Mesodermal cell (in vitro differentiated cells): ENCODE data around the gene MDN1.
"Not testable (repeated sequence)": the region's sequence is repeated elsewhere in the genome, so short reads cannot be mapped to it uniquely, and the experiment has no call there.

ENCODE experiments used
- H3K27ac ChIP-seq: 2 replicates; pipeline ENCODE4 v1.7.0; 2013; ENCODE audit warnings: mild to moderate bottlenecking, low read depth, low read length, moderate library complexity; ENCODE audit not compliant: severe bottlenecking
- H3K36me3 ChIP-seq: 2 replicates; pipeline ENCODE4 v1.7.1; 2013; ENCODE audit warnings: mild to moderate bottlenecking, low read length, moderate library complexity; ENCODE audit not compliant: control insufficient read depth, insufficient read depth
- H3K4me1 ChIP-seq: one replicate; pipeline ENCODE4 v1.7.1; 2013; ENCODE audit warnings: mild to moderate bottlenecking, low read length; ENCODE audit not compliant: insufficient read depth, control insufficient read depth, poor library complexity, severe bottlenecking
- H3K4me3 ChIP-seq: 2 replicates; pipeline ENCODE4 v1.7.0; 2013; ENCODE audit warnings: low read length, control low read depth, mild to moderate bottlenecking; ENCODE audit not compliant: insufficient read depth, poor library complexity, severe bottlenecking; ENCODE audit errors: extremely low read depth
- H3K9me3 ChIP-seq: 2 replicates; pipeline ENCODE4 v1.7.1; 2013; ENCODE audit warnings: mild to moderate bottlenecking, low read length, moderate library complexity; ENCODE audit not compliant: control insufficient read depth
- WGBS, 2 experiments: methylation state at CpG; one replicate each; pipeline ENCODE4 v1.1.5; 2013; ENCODE audit warnings: missing lambda C conversion rate in 2 of 2; ENCODE audit not compliant: insufficient coverage in 2 of 2; 5-methylcytosine and 5-hydroxymethylcytosine counted together

The MDN1 gene

DNA sequence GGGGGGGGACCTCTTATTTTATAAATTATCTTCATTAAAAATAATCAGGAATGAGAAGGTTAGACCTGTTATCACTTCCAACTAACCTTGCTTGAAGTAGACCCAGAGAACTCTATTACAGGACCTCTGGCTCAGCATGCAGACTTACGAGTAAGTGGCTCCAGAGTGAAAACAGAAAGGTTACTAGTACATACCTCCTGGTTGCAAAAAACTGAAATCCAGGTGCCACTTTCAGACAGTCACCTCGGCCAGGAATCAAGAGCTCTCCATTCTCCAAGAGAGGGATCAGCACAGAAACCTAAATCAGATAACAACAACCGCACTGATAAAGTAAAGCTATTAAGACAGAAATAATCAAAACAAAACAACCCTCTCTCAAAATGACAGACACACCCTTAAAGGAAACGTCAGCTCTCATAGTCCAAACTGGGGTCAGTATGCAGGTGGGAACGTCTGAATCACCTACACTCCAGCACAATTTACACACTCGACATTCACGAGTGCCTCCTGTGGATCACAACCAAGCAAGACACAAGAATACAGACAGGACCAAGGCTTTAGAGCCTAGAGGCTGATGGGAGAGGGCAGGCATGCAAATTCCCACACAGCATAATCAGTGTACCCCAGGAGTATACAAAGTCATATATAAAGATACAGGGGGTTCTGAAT lies 31.8 kb downstream of the MDN1 start:
- H3K4me1 ChIP-seq: no peaks in the 10 kb centered on the region
- 91 to 98% methylated on average over 3 to 5 of the region's 7 CpGs for WGBS, 2 experiments
- H3K27ac ChIP-seq: no peak overlapping the region
- H3K4me3 ChIP-seq: no peak overlapping the region
- peaks cover 91% of the 10 kb centered on the region for H3K36me3 ChIP-seq
- H3K9me3 ChIP-seq: peaks cover 6% of the 10 kb centered on the region

DNA sequence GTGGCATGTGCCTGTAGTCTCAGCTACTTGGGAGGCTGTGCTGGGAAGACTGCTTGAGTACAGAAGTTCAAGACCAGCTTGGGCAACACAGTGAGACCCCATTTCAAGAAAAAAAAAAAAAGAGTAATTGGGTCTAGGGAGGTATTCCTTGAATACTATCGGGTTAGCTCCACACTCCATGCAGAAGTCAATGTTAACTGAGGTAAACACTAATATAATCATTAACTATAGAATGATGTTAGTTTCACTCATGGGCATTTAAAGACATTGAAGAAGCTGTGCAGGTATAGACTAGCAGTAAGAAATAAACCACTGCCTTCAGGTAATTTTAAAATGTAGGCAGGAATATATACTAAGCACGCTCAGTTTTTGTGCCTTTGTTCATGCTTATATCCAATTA lies 32.6 kb downstream of the MDN1 start:
- H3K27ac ChIP-seq: no peak overlapping the region

DNA sequence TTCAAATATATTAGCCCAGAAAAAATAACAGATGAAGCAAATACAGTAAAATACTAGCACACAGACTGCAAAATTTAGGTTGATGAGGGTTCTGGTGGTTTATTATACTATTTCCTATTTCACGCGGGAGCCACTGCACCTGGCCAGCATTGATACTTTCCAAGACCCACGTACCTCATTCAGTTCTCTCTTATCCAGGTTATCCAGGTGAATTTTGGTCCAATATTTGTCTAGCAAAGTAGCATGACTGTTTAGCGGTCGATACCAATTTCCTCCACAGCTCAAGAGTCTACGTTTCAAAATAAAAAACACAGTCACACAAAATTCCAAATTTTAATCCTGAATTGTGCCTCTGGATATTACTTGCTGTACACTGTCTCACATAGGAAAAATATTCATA lies 34.8 kb downstream of the MDN1 start:
- Histone ChIP-seq H3K27ac (no peak overlapping the region), H3K4me1 (no peaks in the 10 kb centered on the region), H3K4me3 (no peak overlapping the region), H3K9me3 (peaks cover 6% of the 10 kb centered on the region), H3K36me3 (peaks cover 96% of the 10 kb centered on the region)
- WGBS, 2 experiments: 93 to 98% methylated on average over 4 to 5 of the region's 6 CpGs

More for the DNA sequence above, 32.6 kb downstream of the MDN1 start:
- WGBS, 2 experiments: 100% methylated on average over 1 of the region's 2 CpGs; no CpG with 5 or more reads in 1 of the 2 experiments
- H3K36me3 ChIP-seq: peaks cover 91% of the 10 kb centered on the region
- H3K4me3 ChIP-seq: no peak overlapping the region
- no peaks in the 10 kb centered on the region for H3K4me1 ChIP-seq
- peaks cover 6% of the 10 kb centered on the region for H3K9me3 ChIP-seq

DNA sequence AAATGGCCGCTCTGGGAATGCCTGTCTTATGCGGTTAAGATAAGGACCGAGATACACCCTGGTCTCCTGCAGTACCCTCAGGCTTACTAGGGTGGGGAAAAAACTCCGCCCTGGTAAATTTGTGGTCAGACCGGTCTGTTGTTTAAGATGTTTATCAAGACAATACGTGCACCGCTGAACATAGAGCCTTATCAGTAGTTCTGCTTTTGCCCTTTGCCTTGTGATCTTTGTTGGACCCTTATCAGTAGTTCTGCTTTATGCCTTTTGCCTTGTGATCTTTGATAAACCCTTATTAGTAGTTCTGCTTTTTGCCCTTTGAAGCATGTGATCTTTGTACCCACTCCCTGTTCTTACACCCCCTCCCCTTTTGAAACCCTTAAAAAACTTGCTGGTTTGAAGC lies 36.3 kb downstream of the MDN1 start:
- H3K9me3 ChIP-seq, H3K27ac ChIP-seq, H3K4me1 ChIP-seq, H3K4me3 ChIP-seq: not testable (repeated sequence)
- H3K36me3 ChIP-seq: peaks cover 93% of the 10 kb centered on the region
- 97 to 98% methylated on average over 5 to 6 of the region's 7 CpGs for WGBS, 2 experiments

DNA sequence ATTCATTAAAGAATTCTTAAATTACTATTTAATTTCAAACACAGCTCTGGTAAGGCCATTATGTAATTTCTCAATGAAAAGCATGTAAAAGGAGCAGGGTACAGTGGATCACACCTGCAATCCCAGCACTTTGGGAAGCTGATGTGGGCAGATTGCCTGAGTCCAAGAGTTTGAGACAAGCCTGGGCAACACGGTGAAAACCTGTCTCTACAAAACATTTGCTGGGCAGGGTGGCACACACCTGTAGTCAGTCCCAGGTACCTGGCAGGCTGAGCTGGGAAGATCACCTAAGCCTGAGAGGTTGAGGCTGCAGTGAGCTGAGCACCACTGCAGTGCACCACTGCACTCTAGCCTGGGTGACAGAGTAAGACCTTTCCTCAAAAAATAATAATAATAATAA lies 37.4 kb downstream of the MDN1 start:
- 100% methylated on average over 1 of the region's 1 CpG for WGBS, 2 experiments

DNA sequence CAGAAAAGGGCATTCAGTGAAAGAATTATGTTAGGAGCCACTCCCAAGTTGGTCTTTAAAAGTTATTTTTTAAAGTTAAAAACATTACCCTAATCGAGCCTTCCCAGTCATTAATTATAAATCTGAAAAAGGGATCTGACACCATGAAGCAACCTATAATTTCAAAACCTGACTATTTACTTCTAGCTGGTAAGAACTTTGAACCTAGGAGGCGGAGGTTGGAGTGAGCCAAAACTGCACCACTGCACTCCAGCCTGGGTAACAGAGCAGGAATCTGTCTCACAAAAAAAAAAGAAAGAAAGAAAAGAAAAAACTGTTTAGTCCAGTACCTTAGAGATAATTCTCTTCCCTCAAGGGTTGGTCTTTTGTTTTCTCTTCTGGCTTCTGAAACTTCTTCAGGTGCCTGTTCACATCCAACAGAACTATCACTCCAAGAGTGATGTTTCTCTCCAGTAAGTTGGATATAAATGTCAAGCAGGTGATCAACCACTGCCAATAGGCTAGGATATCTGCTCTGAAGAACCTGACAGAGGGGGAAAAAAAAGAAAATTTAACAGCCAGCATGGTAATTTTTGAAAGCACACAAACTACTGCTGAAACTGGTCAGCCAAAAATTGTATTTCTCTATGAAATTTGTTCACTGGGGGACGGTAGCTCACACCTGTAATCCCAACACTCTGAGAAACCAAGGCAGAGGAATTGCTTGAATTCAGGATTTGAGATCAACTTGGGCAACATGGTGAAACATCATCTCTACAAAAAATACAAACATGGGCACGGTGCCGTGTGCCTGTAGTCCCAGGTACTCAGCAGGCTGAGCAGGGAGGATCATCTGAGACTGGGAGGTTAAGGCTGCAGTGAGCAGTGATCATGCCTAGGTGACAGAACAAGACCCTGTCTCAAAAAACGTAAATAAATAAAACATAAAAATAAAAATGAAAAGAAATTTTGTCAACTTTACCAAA lies 38.2 kb downstream of the MDN1 start:
- Histone ChIP-seq H3K36me3 (peaks cover 85% of the 10 kb centered on the region), H3K27ac (no peak overlapping the region), H3K4me3 (no peak overlapping the region), H3K9me3 (peaks cover 6% of the 10 kb centered on the region), H3K4me1 (no peaks in the 10 kb centered on the region)
- WGBS, 2 experiments: 100% methylated on average over 1 to 3 of the region's 6 CpGs

More for the DNA sequence above, 37.4 kb downstream of the MDN1 start:
- peaks cover 6% of the 10 kb centered on the region for H3K9me3 ChIP-seq
- H3K4me1 ChIP-seq: no peaks in the 10 kb centered on the region
- H3K4me3 ChIP-seq: no peak overlapping the region
- H3K27ac ChIP-seq: no peak overlapping the region
- peaks cover 88% of the 10 kb centered on the region for H3K36me3 ChIP-seq

DNA sequence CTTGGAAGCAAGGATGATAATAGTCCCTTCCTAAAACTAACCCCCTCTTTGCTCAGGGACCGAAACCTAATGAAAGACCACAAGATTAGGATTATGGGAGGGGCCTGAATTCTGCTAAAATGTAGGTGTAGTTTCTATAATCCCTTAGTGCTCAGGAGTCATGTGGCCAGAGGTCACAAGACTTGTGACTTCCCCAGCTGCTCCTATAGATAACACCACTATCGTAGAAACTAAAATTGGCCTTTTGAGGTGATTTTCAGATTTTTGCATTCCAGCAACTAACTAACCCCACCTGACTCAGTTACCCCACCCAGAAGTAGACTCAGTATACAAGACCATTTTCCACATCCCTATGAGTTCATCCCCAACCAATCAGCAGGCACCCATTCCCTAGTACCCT lies 42.1 kb downstream of the MDN1 start:
- Histone ChIP-seq H3K9me3 (no peaks in the 10 kb centered on the region), H3K4me1 (no peaks in the 10 kb centered on the region), H3K4me3 (no peak overlapping the region), H3K27ac (no peak overlapping the region), H3K36me3 (peaks cover 79% of the 10 kb centered on the region)
- WGBS, 2 experiments: 100% methylated on average over 1 of the region's 2 CpGs

DNA sequence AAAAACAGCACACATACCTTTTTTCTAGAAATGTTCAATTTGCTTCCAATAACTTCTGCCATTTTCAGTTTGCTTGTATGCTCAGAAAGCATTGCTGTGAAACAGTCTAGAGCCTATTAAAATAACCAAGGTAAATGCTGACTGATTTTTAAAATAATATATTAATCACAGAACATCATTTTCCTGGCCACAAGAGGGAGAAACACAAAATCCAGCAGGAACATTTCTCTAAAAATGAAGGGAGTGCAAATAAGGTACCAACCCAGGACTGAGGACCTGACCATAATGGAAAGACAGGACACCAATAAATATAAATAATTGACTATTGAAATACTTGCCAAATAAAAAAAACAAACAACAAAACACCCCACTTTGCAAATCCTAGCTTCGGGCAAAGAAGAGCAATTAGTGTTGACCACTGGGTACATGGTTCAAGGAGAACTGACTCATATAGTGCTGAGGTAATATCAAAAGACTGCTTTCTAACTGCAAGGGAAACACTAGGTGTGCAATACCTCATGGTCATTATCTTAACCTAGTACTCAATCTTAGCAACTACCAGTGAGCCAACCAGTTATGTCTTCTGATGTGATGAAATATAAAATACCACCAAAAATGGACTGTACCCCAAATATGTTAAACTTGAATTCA lies 42.9 kb downstream of the MDN1 start:
- Histone ChIP-seq H3K4me3 (no peak overlapping the region), H3K27ac (no peak overlapping the region), H3K9me3 (no peaks in the 10 kb centered on the region), H3K4me1 (no peaks in the 10 kb centered on the region), H3K36me3 (peaks cover 78% of the 10 kb centered on the region)
- WGBS, 2 experiments: 100% methylated on average over 1 of the region's 1 CpG; no CpG with 5 or more reads in 1 of the 2 experiments

DNA sequence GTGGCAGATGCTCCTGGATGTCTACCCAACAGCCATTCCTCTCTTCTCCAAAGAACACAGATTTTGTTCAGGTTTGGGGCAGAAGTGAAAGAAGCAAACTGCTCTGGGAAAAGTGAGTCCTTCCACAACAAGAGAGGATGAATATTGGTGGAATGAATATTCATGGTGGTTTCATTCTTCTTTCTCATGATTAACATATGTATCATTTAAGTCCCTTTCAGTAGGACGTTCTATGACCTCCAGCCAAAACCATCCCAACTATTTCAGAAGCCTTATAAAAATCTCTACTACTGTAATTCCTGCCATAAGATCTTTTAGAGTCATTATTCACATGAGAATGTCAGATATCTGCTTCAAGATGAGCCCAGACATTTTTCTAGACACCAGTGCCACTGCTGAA lies 44.4 kb downstream of the MDN1 start:
- 90% methylated on average over 1 of the region's 1 CpG; no CpG with 5 or more reads in 1 of the 2 experiments for WGBS, 2 experiments
- H3K9me3 ChIP-seq: no peaks in the 10 kb centered on the region
- H3K4me3 ChIP-seq: no peak overlapping the region
- peaks cover 78% of the 10 kb centered on the region for H3K36me3 ChIP-seq
- H3K27ac ChIP-seq: no peak overlapping the region
- H3K4me1 ChIP-seq: no peaks in the 10 kb centered on the region

DNA sequence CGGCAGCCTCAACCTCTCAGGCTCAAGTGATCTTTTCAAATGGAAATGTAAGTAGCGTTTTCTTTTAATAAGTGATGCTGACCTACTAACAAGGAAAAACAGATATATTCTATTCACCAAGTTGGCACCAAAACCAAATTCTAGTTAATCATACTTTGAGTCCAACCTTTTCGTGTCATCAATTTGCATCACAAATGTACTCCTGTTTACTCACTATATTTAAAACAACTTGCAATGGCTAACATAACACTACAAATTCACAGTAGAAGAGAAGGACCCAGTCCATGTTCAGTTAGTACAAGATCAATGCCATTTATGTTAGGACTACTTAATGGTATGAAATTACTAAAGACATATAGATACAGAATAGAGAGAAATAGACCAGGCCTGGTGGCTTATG lies 50.0 kb downstream of the MDN1 start:
- Histone ChIP-seq H3K36me3 (peaks cover 71% of the 10 kb centered on the region), H3K4me3 (no peak overlapping the region), H3K9me3 (no peaks in the 10 kb centered on the region), H3K4me1 (no peaks in the 10 kb centered on the region), H3K27ac (no peak overlapping the region)
- 100% methylated on average over 1 of the region's 3 CpGs for WGBS, 2 experiments
